GM19239 (cell line): ENCODE measurements around the gene SBF2.

ENCODE experiments used
- DNase-seq: peaks from one replicate; pipeline ENCODE4 v3.0.0; 2011; ENCODE audit warnings: low spot score; ENCODE audit not compliant: insufficient read length
- FAIRE-seq: peaks from 2 replicates; lab custom pipeline; 2011; peaks lifted over from hg19 to GRCh38; lab: Jason Lieb, UNC

Gene SBF2

DNA sequence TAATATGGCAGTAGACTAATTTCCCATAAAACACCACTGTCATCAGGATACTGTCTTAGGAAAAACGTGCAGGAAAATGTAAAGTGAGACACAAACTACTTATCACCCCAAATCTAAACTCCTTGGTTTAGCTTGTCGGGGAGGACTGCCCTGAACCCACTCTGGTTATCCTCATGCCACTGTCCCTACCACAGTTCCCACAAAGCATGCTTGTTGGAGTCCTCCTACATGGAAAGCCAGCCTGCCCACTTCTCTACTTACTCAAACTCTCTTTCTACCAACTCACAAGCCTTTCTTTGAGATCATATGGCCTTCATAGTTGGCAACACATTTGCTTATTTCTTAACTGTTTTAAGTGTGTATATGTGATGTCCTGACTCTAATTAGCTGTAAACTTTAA, 451.1 kb downstream of the SBF2 start:
- DNase-seq (no peak), FAIRE-seq (no peak)

DNA sequence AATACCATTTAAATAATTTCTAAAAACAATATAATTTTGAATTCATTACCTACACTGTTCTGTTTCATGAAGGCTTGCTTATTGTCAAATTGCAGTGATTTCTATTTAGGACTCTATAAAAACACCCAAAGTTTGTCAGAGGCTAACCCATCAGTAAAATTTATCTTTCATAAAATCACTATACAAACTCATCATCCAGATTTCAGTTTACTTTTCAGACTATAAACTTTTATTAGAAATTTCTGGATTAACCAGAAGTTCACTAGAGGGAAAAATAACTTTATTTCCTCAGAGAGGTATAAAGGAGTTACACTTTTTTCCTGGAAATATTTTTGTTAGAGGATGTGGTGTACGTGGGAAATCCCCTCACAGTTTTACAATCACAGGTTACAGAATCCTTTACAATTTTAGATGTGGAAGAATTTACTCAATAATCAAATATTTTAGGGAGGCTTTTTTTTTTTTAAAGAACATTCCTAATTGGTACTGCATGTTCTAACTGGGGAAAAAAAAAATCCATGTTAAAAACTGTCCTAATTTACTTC, 453.5 kb downstream of the SBF2 start:
- DNase-seq: no peak
- FAIRE-seq: peak; percentile 60

DNA sequence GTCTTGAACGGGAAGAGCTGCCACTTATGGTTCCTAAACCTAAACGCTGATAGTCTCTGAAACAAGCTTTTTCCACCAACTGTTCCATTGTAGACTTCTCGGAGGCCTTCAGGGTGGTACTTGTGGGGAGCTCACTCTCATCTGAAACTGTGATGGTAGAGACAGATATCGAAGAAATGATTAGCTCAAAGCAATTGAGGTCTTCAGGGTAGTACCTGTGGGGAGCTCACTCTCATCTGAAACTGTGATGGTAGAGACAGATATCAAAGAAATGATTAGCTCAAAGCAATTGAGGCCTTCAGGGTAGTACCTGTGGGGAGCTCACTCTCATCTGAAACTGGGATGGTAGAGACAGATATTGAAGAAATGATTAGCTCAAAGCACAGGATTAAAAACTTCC, 454.5 kb downstream of the SBF2 start:
- FAIRE-seq: peak; percentile 89

DNA sequence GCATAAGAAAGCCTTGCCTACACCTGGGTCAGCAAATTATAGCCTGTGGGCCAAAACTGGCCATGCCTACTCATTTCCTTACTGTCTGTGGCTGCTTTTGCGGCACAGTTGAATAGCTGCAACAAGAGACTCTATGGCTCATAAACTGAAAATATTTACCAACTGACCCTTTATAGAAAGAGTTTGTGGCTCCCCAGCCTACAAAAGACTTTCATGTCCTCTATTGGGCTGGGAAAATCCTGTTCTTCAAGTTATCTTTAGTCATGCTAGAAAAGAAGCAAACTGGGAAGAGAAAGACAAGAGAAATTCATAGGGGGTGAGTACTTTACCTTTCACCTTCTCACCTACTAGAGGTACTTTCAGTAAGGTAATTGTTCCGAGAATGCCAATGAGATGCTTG, 455.1 kb downstream of the SBF2 start:
- FAIRE-seq: peak; percentile 58
- no peak for DNase-seq

More for the DNA sequence above, 454.5 kb downstream of the SBF2 start:
- no peak for DNase-seq

DNA sequence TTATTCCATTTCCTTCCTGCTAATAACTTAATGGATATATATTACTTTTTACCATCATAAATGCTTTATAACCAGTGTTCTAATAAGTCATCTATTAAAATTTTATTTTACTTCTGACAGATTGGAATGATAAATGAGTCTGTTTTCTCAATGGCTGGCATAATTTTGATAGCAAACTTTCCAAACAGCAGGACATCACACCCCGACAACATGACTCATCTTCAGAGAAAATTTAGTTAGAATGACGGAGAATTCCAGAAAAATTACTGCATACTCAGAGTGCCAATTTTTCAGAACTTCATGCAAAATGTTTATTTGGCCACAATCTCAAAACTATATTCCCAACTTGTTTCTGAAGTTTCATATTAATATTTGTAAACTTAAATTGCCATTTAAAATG, 455.8 kb downstream of the SBF2 start:
- DNase-seq (no peak), FAIRE-seq (no peak)

DNA sequence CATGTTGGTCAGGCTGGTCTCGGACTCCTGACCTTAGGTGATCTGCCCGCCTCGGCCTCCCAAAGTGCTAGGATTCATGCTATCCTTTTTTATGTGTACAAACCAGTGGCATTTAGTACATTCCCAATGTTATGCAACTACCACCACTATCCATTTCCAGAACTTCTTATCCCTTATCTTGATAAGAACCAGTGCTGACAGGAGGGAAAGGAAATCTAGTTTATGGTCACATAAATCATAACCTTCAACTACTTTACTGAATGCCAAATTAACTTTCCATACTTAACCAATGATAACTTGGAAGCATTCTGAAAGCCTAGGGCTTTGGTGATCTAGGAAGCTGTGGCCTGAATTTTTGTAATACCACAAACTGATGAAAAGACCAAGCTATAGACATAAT, 459.7 kb downstream of the SBF2 start:
- no peak for FAIRE-seq

DNA sequence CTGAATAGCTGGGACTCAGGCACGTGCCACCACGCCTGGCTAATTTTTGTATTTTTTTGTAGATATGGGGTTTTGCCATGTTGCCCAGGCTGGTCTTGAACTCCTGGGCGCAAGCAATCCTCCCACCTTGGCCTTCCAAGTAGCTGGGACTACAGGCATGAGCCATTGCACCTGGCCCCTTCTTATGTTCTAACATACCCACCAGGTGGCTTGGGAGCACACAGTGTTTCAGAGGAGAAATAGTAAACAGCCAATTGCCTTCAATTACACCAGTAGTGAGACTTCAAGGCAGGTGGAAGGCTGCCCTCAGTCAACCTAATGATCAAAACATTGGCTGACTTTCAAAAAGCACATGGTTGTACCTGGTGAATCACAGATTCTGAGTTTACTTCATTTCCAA, 462.9 kb downstream of the SBF2 start:
- FAIRE-seq (no peak), DNase-seq (no peak)

More for the DNA sequence above, 459.7 kb downstream of the SBF2 start:
- no peak for DNase-seq

DNA sequence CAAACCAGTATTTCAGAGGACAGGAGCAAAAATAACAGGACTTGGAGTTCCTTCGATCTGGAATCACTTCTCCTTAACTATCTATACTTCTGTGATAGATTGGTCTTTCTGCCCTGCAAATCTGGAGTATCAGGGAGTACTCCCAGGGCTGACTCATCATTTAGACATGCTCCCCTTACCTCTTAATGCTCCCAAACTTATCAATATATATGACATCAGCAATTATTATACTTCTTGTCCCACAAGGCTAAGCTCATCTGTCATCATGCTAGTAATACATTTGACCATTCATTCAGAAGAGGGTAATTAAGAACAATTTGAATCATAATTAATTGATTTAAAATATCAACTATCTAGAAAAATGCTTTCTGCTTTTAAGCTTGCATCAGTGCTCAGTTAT, 466.3 kb downstream of the SBF2 start:
- FAIRE-seq (no peak), DNase-seq (no peak)

DNA sequence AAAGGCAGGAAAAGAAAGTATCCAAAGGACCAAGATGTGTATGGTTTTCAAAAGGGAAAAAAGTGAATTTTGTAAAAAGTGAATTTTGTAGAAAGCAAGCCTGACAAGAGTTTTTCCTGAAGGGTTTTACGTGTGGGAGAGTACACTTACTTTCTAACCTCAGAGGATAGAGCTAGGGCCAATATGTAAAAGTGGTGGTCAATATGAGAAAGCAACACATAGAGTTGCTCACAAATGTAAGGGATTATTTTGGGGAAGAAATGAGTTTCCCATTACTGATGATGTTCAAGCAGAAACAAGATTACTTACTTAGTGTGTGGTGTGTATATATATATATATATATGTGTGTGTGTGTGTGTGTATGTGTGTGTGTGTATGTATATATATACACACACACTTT, 467.6 kb downstream of the SBF2 start:
- no peak for DNase-seq
- FAIRE-seq: no peak

DNA sequence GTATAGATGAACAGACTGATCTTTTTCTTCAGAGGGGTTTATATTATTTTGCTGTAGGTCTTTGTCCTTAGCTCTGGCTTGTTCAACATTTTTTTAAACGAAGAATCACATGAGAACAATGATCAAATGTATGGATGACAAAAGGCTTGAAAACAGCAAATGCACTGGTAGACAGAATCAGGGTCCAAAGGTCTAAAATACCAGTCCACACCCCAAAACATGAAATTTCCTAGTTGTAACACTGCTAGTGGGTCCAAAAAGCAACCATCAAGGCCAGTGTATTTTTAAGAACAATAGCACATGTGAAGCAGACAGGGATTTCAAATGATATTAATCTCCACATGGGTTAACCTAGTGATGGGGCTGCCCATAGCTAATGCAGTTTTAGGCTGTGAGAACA, 468.1 kb downstream of the SBF2 start:
- DNase-seq (no peak), FAIRE-seq (no peak)

DNA sequence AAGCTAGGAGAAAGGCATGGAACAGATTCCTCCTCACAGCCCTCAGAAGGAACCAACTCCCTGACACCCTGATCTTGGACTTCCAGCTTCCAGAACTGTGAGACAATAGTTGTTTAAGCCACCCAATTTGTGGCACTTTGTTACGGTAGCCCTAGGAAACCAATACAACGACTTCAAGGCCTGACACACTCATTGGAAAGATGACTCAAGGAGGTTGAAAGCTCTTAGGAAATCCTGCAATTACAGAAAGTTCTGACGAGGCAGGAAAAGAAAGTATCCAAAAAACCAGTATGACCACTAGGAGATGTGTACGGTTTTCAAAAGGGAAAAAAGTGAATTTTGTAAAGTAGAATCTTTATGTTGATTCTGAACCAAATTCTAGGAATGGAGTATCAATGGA, 468.7 kb downstream of the SBF2 start:
- DNase-seq (no peak), FAIRE-seq (no peak)

DNA sequence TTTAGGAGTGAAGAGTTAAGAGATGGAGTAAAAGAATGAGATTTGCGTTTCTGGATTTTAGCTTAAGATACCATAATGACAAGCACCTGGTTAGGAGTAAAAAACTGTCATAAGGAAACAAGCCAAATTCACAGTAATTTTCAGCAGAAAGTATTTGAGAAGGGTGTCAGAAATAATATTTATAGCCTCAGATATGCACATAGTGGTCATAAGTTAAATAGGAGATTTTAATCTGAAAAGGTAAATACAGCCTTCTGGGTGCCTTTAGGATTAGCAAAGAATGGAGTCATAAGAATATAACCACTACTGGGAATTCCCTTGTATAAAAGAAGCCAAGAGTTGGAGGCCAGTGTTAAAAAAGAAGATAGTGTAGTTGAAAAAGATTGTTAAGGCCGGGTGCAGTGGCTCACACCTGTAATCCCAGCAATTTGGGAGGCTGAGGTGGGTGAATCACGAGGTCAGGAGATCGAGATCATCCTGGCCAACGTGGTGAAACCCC, 470.1 kb downstream of the SBF2 start:
- DNase-seq (no peak), FAIRE-seq (no peak)

DNA sequence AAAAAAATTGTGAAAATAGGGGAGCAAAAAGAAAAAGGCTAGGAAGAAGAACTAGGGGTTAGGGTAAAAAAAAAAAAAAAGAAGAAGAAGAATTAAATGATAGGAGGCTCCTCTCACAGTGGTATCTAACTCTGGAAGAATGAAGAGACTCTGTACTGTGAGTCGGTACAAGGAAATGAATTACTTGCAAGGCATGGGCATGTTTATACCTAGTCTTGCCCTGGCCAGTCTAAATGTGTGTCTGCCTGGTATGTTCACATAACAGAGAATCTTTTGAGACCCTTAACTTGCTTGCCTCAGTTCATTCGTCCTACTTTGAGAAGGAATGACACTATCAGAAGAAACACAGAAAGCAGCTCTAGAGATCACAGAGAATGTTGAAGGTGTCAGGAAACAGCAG, 470.6 kb downstream of the SBF2 start:
- DNase-seq (no peak), FAIRE-seq (no peak)

DNA sequence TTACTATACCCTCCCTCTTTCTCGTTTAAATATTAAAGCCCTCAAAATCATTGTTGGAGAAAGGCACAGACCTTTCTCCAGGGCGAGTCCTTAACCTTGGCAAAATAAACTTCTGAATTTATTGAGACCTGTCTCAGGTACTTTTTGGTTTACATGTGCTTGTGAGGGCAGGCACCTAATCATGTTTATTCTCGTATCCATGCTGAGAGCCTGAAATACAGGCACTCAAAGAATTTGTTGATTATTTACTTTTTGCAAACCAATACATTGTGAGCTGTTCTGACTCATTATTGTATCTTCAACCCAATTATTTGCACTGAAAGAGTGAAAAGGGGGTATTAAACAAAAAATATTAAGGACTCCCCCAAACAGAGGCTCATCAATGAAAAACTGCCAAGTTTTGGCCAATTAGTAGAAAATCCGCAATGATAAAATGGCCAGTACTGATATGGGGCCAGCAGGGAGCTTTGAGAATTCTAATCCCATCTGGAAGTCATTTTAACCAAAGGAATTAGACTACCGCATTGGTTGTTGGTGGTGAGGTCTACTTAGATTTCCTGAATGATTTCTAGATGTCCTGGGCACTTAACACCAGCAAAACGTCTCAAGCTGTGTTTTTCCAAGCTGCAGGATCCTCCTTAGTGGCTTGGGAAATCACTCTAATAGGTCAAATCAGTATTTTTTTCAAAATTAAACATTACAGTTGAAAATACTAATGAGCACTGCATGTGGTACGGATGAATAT, 472.8 kb downstream of the SBF2 start:
- DNase-seq (no peak), FAIRE-seq (no peak)

DNA sequence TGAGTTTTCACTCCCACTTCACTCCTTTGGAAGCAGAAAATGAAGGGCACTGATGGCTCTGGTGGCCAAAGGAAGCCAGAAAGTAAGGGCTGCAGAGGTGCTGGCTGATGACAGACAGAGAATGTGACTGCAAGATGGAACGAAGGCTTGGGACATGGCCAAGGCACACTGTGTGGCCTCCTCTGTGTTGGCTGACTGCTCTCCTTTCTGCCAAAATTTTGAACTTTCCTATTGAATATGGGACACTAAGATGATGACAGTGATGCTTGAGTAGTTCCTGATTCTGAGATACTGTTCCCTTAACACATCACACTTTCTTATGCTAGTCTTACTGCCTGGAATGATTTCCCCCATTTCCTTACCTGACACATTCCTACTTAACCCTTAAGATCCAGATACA, 473.8 kb downstream of the SBF2 start:
- FAIRE-seq (no peak), DNase-seq (no peak)

DNA sequence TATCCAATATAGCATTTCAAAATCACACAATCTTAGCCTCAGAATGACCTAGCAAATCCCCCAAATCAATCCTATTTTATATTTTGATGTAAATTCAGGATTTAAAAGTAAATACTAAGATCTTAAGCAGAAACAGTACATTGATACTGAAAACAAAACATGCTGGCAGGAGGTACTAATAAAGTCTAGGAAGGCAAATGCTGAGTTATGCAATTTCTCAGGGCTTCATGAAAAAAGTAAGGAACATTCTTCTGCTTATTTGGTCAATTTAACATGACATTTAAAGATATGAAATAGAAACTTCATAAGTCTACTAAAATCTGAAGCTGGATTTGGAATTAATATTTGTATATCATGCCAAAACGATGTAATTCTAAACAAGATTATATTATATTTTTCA, 476.8 kb downstream of the SBF2 start:
- FAIRE-seq: no peak
- no peak for DNase-seq

DNA sequence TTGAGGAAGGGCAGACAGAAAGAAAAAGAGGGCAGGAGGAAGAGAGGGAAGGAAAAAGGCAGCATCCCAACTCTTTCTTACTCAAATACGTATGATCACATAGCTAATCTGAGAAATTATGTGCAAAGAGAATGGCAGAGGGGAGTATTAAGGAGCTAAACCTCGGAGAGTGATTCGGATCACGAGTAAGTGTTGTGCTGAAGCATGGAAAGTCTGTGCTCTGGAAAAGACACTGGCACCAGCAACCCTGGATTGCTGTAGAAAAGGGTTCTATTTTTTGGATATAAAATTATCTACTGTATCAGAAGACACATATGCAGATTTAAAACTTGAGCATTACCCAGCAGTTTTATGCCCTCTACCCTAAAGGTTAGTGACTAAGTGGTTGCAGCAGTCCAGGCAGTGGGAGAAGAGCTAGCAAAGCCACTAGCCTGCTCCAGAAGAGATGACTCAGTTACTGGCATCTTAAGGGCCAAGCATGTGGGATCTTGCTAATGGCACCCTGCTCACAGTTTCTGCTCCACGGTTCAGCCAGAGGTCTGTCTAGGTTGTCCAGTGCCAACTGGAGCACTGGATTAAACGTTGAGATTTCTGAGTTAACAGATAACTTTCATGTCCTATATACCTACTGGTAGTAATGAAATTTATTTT, 478.4 kb downstream of the SBF2 start:
- FAIRE-seq (no peak), DNase-seq (no peak)

DNA sequence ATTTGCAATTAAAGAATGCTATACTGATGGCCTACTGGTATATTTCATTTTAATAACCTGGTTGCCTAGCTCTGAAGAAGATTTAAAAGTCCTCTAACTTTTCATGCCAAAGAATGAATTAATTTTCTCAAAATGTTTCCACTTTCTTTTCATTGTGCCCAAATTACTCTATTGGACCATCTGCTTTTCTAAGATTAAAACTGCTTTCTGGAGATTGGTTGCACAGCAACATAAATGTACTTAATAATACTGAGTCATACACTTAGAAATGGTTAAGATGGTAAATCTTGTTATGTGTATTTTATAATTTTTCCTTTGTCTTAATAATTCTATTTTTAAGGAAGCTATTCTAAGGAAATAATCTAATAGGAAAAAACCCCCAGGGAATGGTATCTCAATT, 479.9 kb downstream of the SBF2 start:
- DNase-seq: no peak
- FAIRE-seq: no peak

DNA sequence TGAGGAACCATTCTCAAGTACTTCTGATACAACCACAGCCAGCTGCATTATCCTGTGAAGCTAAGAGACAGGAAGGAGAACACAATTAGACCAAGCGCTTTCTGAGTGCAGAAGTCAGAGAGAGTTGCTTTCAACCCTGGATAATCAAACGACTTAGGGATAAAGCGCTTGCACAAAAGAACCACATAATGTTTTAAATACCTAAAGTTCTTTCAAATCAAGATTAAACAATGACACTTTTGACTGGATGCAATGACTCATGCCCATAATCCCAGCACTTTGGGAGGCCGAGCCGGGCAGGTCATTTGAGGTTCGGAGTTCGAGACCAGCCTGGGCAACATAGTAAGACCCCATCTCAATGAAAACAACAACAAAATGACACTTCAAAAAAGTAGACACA, 485.1 kb downstream of the SBF2 start:
- FAIRE-seq: no peak
- no peak for DNase-seq

DNA sequence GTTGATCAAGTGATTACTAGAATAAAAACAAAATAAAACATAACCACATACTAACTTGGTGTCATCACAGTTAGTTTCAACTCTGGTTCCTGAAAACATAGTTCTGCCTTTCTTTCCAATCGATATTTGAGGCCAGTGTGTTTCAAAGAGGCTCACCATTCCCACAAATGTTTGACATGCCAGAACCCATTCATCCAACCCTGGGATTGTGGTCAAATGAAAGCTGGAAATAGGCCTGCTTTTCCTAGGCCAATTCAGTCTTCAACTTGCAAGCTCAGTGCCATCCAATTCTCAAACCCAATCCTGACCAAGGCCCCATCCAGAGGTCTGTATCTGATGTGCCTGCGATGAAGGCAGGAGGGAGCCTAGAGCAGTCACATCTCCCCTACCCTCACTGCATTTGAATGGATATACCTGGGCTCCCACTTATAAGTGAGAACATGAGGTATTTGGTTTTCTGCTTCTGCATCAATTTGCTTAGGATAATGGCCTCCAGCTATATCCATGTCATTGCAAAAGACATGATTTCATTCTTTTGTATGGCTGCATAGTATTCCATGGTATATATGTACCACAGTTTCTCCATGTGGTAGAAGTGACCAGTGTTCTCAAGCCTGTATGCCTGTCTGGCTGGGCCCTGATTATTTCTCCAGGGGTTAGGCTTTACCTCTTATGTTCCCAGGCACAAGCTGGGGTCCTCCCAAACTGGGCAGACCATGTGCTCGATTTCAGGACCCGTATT, 486.9 kb downstream of the SBF2 start:
- FAIRE-seq: no peak
- no peak for DNase-seq

DNA sequence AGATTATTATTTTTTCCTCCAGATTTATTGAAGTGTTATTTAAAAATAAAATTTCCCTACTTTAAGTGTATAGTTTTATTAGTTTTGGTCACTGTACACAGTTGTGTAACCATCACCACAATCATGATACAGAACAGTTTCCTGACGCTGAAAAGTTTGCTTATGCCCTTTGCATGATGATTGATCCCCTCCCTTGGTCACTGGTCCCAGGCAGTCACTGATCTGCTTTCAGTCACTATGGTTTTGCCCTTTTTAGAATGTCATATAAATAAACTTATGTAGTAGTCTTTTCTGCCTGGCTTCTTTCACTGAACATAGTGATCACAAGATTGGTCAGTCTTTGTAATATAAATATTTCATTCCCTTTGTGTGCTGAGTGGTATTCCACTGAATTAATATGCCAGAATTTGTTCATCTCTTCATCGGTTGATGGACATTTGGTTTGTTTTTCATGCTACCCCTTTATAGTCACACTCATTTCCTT, 489.6 kb downstream of the SBF2 start:
- FAIRE-seq (no peak), DNase-seq (no peak)
